GM21367 (cell line): Measurements from ENCODE around the gene LMAN2L.

Experiments used
- ATAC-seq: cut with Tn5 transposase; IDR thresholded peaks from one replicate; pipeline ENCODE4 v1.9.1; 2021; ENCODE audit not compliant: unreplicated experiment

LMAN2L gene

GRCh38 chr2:96739633-96740428, at the start of gene LMAN2L:
TSS of gene LMAN2L (minus strand) at chr2:96740064. CDS start at chr2:96740040, 24 bp downstream.
- ATAC-seq = peak; percentile 97

- no peak for ATAC-seq
Observed at GRCh38 chr2:96789245-96789617, 49.4 kb upstream of the LMAN2L start.

- ATAC-seq = no peak
Observed at GRCh38 chr2:96788442-96789244, 48.8 kb upstream of the LMAN2L start.

- no peak for ATAC-seq
Observed at GRCh38 chr2:96787411-96787810, 47.5 kb upstream of the LMAN2L start.

- no peak for ATAC-seq
Observed at GRCh38 chr2:96783388-96783787, 43.5 kb upstream of the LMAN2L start.

- no peak for ATAC-seq
Observed at GRCh38 chr2:96775160-96775559, 35.3 kb upstream of the LMAN2L start.

GRCh38 chr2:96773922-96774321, 34.1 kb upstream of the LMAN2L start:
- no peak for ATAC-seq

- no peak for ATAC-seq
Observed at GRCh38 chr2:96772903-96773671, 33.2 kb upstream of the LMAN2L start.

GRCh38 chr2:96771796-96772618, 32.1 kb upstream of the LMAN2L start:
- no peak for ATAC-seq

- ATAC-seq = no peak
Observed at GRCh38 chr2:96770442-96771202, 30.8 kb upstream of the LMAN2L start.

GRCh38 chr2:96769814-96770213, 29.9 kb upstream of the LMAN2L start:
- ATAC-seq = no peak

GRCh38 chr2:96768083-96768561, 28.3 kb upstream of the LMAN2L start:
- no peak for ATAC-seq

- no peak for ATAC-seq
Observed at GRCh38 chr2:96767135-96767871, 27.4 kb upstream of the LMAN2L start.

- ATAC-seq = no peak
Observed at GRCh38 chr2:96764253-96764637, 24.4 kb upstream of the LMAN2L start.

GRCh38 chr2:96763511-96764252, 23.8 kb upstream of the LMAN2L start:
- ATAC-seq = no peak

- ATAC-seq = no peak
Observed at GRCh38 chr2:96762529-96763311, 22.9 kb upstream of the LMAN2L start.

- no peak for ATAC-seq
Observed at GRCh38 chr2:96760986-96761832, 21.3 kb upstream of the LMAN2L start.
